ENCODE data around the gene HORMAD2. TPM values are rescaled to one million over a fixed set of nuclear protein-coding genes. Genes with fewer than 3 reads are reported as not detected.

The HORMAD2 gene
- total and polyA plus RNA-seq, 3 experiments from 2014 or later: not detected

GRCh38 chr22:30226192-30226832, 146.0 kb downstream of the HORMAD2 start:
- Histone ChIP-seq H3K4me3 (ENCODE audit: low read length) (no peak overlapping the region), H3K9me3 (ENCODE audit: low read length) (no peaks in the 10 kb centered on the region), H3K27me3 (ENCODE audit: insufficient read depth, low read length, poor library complexity, severe bottlenecking) (no peaks in the 10 kb centered on the region), H3K4me1 (ENCODE audit: insufficient read depth, low read length) (peaks cover 32% of the 10 kb centered on the region), H3K36me3 (ENCODE audit: insufficient read depth, low read length) (no peaks in the 10 kb centered on the region), H3K27ac (ENCODE audit: low read depth, low read length) (no peak overlapping the region)
- Mint-ChIP-seq H3K27me3 (no peaks in the 10 kb centered on the region), H3K4me3 (peak overlapping the region in 1 of 7 donors; percentile 77), H3K9me3 (no peaks in the 10 kb centered on the region), H3K36me3 (peaks cover 0 to 1% (median 0%) of the 10 kb centered on the region in 3 donors), H3K27ac (peak overlapping the region in 6 of 8 donors; percentile 2 to 76 (median 52)), H3K4me1 (peaks cover 51 to 56% (median 55%) of the 10 kb centered on the region in 3 donors)
- no peak for DNase-seq
- CTCF ChIA-PET: interaction anchor here (2.1 kb wide), 1 partner anchor 29 kb away, joined by 6 read pairs; no protein-coding TSS in a partner anchor
- POLR2A ChIA-PET: no interaction called here

Other genes with a start within 250 kb of the HORMAD2 start
- gene ASCC2, start 242.2 kb upstream of the HORMAD2 start, total RNA-seq: 10 to 100 TPM; 81.1 to 84.5 TPM
- 60.0 TPM for gene ASCC2, start 242.2 kb upstream of the HORMAD2 start, polyA plus RNA-seq
- 10 to 100 TPM; 20.6 to 22.5 TPM for gene MTMR3, start 197.3 kb upstream of the HORMAD2 start, total RNA-seq
- gene MTMR3, start 197.3 kb upstream of the HORMAD2 start, polyA plus RNA-seq: 19.7 TPM
- gene LIF, start 166.3 kb downstream of the HORMAD2 start, total RNA-seq: 10 to 100 TPM; 87.5 to 88.6 TPM
- gene LIF, start 166.3 kb downstream of the HORMAD2 start, polyA plus RNA-seq: not detected
- 10 to 100 TPM; 18.9 to 20.7 TPM for gene OSM, start 186.4 kb downstream of the HORMAD2 start, total RNA-seq
- gene OSM, start 186.4 kb downstream of the HORMAD2 start, polyA plus RNA-seq: 16.4 TPM
- 1 to 10 TPM; 4.0 to 5.3 TPM for gene CASTOR1, start 209.0 kb downstream of the HORMAD2 start, total RNA-seq
- 17.8 TPM for gene CASTOR1, start 209.0 kb downstream of the HORMAD2 start, polyA plus RNA-seq
- gene TBC1D10A, start 246.5 kb downstream of the HORMAD2 start, total RNA-seq: 10 to 100 TPM; 14.7 to 17.3 TPM
- 55.2 TPM for gene TBC1D10A, start 246.5 kb downstream of the HORMAD2 start, polyA plus RNA-seq

Data from CD8-positive, alpha-beta memory T cell (primary cell).